Activated naive CD8-positive, alpha-beta T cell treated with anti-CD3 and anti-CD28 coated beads, Interleukin-2, amount 50 U/mL, for 24 hours (primary cell): ENCODE measurements around the gene GAR1.
"Not testable (repeated sequence)": the region's sequence is repeated elsewhere in the genome, so short reads cannot be mapped to it uniquely, and the experiment has no call there.

Source experiments
- ATAC-seq: fragments of 150-1000 bp; cut with Tn5 transposase; one replicate; pipeline ENCODE4 v1.10.0; 2021
- DNase-seq: peaks from one replicate; pipeline ENCODE4 v3.0.0; 2021
- H3K27ac Mint-ChIP-seq: one replicate; pipeline ENCODE4 v1.8.0; 2021; ENCODE audit warnings: mild to moderate bottlenecking, mixed read lengths
- H3K27me3 Mint-ChIP-seq: one replicate; pipeline ENCODE4 v1.8.0; 2021; ENCODE audit warnings: mixed read lengths
- H3K36me3 Mint-ChIP-seq: one replicate; pipeline ENCODE4 v1.8.0; 2021; ENCODE audit warnings: low read depth, mixed read lengths
- H3K4me1 Mint-ChIP-seq: one replicate; pipeline ENCODE4 v1.8.0; 2021; ENCODE audit warnings: mixed read lengths
- H3K4me3 Mint-ChIP-seq: one replicate; pipeline ENCODE4 v1.8.0; 2021; ENCODE audit warnings: mild to moderate bottlenecking, moderate library complexity, mixed read lengths
- H3K9me3 Mint-ChIP-seq: one replicate; pipeline ENCODE4 v1.8.0; 2021; ENCODE audit warnings: mixed read lengths

The GAR1 gene

GRCh38 chr4:109818268-109818667, 2.7 kb downstream of the GAR1 start:
- ATAC-seq (no peak), DNase-seq (no peak)
- Mint-ChIP-seq H3K4me3 (peak overlapping the region; percentile 22), H3K9me3 (no peaks in the 10 kb centered on the region), H3K27me3 (no peaks in the 10 kb centered on the region), H3K4me1 (peaks cover 65% of the 10 kb centered on the region), H3K27ac (peak overlapping the region; percentile 32), H3K36me3 (peaks cover 58% of the 10 kb centered on the region)

DNA sequence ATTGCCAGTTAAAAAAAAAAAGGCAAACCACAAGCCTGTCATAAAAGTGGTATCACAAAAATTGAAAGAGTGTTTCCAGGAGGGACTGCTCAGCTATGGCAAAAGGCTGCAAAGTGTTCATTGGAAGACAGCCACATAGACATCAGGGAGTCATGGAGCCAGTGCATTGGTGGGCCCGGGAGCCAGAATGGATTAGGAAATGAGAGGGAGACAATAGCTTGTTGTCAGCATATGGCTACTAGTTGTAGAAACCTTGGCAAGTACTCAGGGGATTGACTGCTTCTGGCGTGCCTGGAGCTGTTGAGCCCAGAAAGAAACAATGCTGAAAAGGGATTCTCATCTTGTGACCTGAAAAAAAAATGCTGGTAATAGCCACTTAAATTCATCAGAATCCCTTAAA, 5.0 kb downstream of the GAR1 start:
- ATAC-seq = peak; percentile 20
- Mint-ChIP-seq H3K9me3 (no peaks in the 10 kb centered on the region), H3K27me3 (no peaks in the 10 kb centered on the region), H3K4me1 (peaks cover 61% of the 10 kb centered on the region), H3K4me3 (peak overlapping the region; percentile 58), H3K27ac (peak overlapping the region; percentile 86), H3K36me3 (peaks cover 69% of the 10 kb centered on the region)
- no peak for DNase-seq

DNA sequence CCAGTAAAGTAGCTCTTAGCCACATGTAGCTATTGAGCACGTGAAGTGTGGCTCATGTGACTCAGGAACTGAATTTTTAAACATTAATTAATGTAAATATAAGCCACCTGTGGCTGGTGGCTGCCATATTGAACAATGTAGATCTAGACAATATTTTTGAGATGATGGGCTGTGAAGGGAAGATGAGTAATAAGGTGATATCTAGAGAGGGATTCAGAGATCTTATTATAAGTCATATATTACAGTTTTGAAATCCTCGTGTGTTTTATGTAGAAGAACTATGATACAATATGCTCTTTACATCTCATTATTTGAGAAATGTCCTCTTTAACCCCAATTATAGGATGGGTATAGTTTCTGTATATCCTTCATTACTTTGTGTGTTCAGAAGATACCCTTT, 5.6 kb downstream of the GAR1 start:
- no peaks in the 10 kb centered on the region for H3K9me3 Mint-ChIP-seq
- peak overlapping the region; percentile 58 for H3K4me3 Mint-ChIP-seq
- no peak for DNase-seq
- ATAC-seq = no peak
- peaks cover 60% of the 10 kb centered on the region for H3K4me1 Mint-ChIP-seq
- H3K36me3 Mint-ChIP-seq = peaks cover 64% of the 10 kb centered on the region
- H3K27me3 Mint-ChIP-seq = no peaks in the 10 kb centered on the region
- H3K27ac Mint-ChIP-seq = peak overlapping the region; percentile 86

DNA sequence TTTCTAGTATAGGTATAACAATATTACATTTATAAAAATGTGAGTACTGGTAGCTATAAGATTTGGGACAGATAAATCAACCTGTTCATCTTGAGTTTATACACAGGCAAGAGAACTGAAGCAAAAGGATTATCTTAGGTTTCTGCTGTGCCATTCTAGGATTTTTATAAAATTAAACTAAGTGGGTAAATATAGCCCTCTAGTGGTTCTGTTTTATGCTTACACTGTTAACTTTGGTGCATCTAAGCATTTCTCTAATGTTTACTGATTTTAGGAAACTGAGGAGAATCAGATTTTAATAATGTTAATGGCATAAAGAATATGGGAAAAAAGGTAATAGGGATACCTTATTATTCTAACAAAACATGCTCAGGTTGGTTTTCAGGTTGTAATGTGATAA, 11.2 kb downstream of the GAR1 start:
- ATAC-seq (peak; percentile 49), DNase-seq (no peak)
- Mint-ChIP-seq H3K27me3 (no peaks in the 10 kb centered on the region), H3K4me1 (peaks cover 6% of the 10 kb centered on the region), H3K36me3 (peaks cover 23% of the 10 kb centered on the region), H3K27ac (no peak overlapping the region), H3K4me3 (no peak overlapping the region), H3K9me3 (no peaks in the 10 kb centered on the region)

- ATAC-seq = no peak
- H3K36me3 Mint-ChIP-seq = peaks cover 19% of the 10 kb centered on the region
- peaks cover 3% of the 10 kb centered on the region for H3K4me1 Mint-ChIP-seq
These were observed 12.1 kb downstream of the GAR1 start, which contains the start of gene RRH for GRCh38 chr4:109827672-109828071. RRH (plus strand) TSS chr4:109827972; CDS start chr4:109828028, 56 bp downstream.

GRCh38 chr4:109833756-109834155, 18.2 kb downstream of the GAR1 start:
- H3K27ac Mint-ChIP-seq = no peak overlapping the region
- DNase-seq = no peak
- peaks cover 6% of the 10 kb centered on the region for H3K36me3 Mint-ChIP-seq

More at GRCh38 chr4:109827672-109828071, 12.1 kb downstream of the GAR1 start, which contains the start of gene RRH:
- no peak for DNase-seq
- Mint-ChIP-seq H3K27ac (no peak within 1 kb of the TSS), H3K9me3 (no peaks in the 10 kb centered on the region), H3K4me3 (no peak within 1 kb of the TSS), H3K27me3 (no peaks in the 10 kb centered on the region)

DNA sequence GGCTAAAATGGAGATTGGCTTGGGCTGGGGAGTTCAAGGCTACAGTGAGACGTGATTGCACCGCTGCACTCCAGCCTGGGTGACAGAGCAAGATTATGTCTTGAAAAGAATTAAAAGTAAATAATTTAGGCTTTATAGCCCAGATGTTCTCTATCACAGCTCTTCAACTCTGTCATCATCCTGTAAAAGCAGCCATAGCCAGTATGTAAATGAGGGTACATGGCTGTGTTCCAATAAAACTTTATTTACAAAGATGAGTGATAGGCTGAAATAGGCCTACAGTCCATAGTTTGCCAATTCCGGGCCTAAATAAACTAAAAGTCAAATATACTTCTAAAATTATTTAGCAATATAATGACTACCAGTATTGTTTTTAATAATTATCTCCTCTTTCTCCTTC, 21.4 kb downstream of the GAR1 start:
- no peak for DNase-seq
- Mint-ChIP-seq H3K27ac (no peak overlapping the region), H3K9me3 (no peaks in the 10 kb centered on the region), H3K4me1 (no peaks in the 10 kb centered on the region), H3K4me3 (no peak overlapping the region), H3K36me3 (peaks cover 6% of the 10 kb centered on the region), H3K27me3 (no peaks in the 10 kb centered on the region)
- ATAC-seq = no peak

More at GRCh38 chr4:109833756-109834155, 18.2 kb downstream of the GAR1 start:
- no peak for ATAC-seq
- Mint-ChIP-seq H3K4me3 (no peak overlapping the region), H3K27me3 (no peaks in the 10 kb centered on the region), H3K4me1 (no peaks in the 10 kb centered on the region), H3K9me3 (no peaks in the 10 kb centered on the region)

DNA sequence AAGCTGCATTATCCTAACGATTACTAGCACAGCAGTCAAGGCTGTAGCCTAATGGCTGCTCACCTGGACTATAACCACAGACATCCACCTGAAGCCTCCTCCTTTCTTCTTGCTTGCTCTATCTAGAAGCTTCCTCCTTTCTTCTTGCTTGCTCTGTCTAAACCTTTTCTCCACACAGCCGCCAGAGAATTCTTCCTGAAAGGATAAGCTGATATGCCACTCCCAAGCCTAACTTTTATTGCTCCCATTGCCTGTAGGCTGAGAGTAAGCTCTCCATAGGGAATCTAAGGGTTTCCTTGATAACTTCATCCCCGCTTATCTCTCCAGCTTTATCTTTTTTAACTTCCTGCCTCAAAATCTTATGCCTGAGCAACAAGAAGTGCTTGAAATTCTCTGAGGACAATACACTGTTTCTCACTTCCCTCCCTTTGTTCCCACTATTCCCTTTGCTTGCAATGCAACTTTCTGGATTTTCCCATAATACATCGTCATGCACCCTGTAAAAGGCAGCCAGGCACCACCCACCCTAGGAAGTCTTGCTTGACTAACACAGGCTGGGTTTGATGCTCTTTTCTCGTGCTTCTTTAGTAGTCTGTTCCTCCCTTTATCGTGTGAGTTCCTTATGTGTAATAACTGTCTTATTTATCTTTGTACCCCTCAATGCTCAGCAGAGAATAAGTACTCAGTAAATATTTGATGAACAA, 31.0 kb downstream of the GAR1 start:
- Mint-ChIP-seq H3K36me3 (no peaks in the 10 kb centered on the region), H3K4me3 (no peak overlapping the region), H3K27me3 (no peaks in the 10 kb centered on the region), H3K9me3 (no peaks in the 10 kb centered on the region), H3K4me1 (no peaks in the 10 kb centered on the region), H3K27ac (no peak overlapping the region)
- ATAC-seq (no peak), DNase-seq (no peak)

DNA sequence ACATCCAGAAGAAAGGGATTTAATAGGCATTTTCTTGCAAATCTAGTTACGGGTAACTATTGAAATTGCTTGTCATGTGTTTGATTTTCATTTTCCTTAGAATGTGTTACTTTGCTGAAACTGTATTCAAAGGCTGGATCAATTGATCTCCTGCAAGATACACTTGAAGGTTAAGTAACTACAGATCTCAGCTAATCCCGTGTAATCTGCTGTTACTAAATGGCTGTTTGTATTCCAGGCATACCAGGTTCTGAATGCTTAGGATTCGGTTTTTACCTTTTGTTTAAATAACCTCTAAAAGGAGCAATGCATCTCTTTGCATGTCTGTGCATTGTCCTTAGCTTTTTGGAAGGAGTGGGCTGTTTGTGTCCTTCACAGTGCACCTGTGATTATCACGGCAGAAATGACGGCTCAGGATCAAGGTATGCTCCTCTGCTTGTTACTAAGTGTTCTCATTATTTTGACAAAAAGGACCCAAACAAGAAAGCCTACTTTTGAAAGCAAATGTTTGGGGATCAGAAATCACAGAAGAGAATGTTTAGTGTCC, 32.4 kb downstream of the GAR1 start, which contains the start of gene LRIT3:
Gene LRIT3, plus strand, starts transcription at position 212 of the 547 bp plus-strand sequence. Its CDS starts 95 bp downstream, at position 307.
- H3K4me1 Mint-ChIP-seq = no peaks in the 10 kb centered on the region
- H3K36me3 Mint-ChIP-seq = no peaks in the 10 kb centered on the region
- H3K9me3 Mint-ChIP-seq = no peaks in the 10 kb centered on the region
- no peaks in the 10 kb centered on the region for H3K27me3 Mint-ChIP-seq
- no peak within 1 kb of the TSS for H3K27ac Mint-ChIP-seq
- H3K4me3 Mint-ChIP-seq = no peak within 1 kb of the TSS
- DNase-seq = no peak
- ATAC-seq = no peak

DNA sequence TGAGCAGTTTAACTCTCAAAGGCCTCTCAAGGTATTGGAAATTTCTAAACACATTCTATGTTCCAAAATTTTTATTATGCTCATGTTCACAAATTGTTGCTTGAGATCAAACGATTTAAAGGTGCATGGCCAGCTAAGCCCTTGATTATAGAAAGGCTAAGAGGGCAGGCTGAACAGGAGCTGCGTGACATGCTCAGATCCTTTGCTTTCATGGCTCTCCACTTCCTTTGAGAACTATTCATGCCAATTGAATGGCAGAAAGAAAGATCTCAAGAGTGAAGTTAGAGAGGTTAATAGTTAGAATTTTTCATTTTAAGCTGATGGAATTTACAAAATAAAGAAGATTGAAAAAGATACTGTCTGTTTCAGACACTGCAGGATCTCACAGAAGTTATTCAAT, 32.9 kb downstream of the GAR1 start:
- H3K27ac Mint-ChIP-seq = no peak overlapping the region
- DNase-seq (no peak), ATAC-seq (no peak)
- no peak overlapping the region for H3K4me3 Mint-ChIP-seq
- no peaks in the 10 kb centered on the region for H3K27me3 Mint-ChIP-seq
- no peaks in the 10 kb centered on the region for H3K36me3 Mint-ChIP-seq
- H3K9me3 Mint-ChIP-seq = no peaks in the 10 kb centered on the region
- no peaks in the 10 kb centered on the region for H3K4me1 Mint-ChIP-seq

DNA sequence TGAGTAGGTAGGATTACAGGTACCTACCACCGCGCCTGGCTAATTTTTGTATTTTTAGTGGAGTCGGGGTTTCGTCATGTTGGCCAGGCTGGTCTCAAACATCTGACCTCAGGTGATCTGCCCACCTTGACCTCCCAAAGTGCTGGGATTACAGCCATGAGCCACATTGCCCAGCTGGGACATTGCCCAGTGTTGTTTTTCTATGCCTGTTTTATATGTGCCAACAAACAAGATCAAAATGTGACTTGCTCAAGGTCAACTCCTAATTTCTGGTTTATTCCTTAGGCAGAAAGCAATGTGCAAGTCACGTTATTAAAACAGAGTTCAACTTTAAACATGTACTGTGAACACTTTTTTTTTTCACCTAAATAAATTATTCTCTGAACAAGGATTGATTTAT, 35.0 kb downstream of the GAR1 start:
- Mint-ChIP-seq H3K4me1 (no peaks in the 10 kb centered on the region), H3K4me3 (no peak overlapping the region), H3K27me3 (no peaks in the 10 kb centered on the region)

DNA sequence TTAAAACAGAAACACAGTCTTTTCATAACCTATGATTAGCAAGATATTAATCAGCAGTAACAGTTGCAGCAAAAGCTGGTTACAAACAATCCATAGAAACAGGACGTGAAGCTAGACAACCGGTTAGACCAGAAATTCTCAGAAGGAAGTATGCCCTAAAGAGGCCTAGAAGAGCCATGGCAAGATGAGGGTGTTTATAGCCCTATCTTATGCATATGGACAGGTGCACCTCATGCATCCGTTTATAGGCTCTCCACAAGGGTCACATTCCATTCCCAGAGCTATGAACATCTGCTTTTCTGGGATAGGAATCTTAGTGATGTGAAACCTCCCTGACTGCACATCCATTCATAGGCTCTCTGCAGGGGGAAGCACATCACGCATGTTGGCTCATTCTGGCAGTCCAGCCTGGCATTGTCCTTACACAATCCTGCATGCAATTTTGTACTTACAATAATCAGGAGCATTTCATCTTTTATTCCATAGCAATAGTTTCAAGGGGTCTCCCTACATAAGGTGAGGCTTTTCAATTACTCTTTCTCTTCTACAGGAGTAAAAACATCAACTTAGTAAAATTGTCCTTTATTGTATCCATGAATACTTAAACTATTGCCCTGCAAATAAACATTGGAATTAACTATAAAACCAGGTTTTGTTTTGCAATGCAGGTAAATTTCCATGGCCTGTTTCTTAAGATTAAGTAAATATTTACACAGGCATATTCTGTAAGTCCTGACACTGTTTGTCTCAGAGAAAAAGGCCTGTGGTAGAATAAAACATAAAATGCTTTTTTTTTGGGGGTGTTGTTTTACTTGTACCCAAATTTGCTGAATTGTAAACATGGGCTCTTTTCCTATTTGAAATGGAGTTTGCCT, 44.1 kb downstream of the GAR1 start:
- peaks cover 16% of the 10 kb centered on the region for H3K9me3 Mint-ChIP-seq
- not testable (repeated sequence) for DNase-seq, H3K36me3 Mint-ChIP-seq, H3K4me3 Mint-ChIP-seq, ATAC-seq, H3K27ac Mint-ChIP-seq, H3K4me1 Mint-ChIP-seq, H3K27me3 Mint-ChIP-seq

More for the DNA sequence above, 35.0 kb downstream of the GAR1 start:
- no peaks in the 10 kb centered on the region for H3K9me3 Mint-ChIP-seq
- DNase-seq = no peak
- no peak overlapping the region for H3K27ac Mint-ChIP-seq
- no peak for ATAC-seq
- no peaks in the 10 kb centered on the region for H3K36me3 Mint-ChIP-seq

GRCh38 chr4:109861271-109861670, 45.7 kb downstream of the GAR1 start:
- ATAC-seq (no peak), DNase-seq (no peak)
- Mint-ChIP-seq H3K27me3 (no peaks in the 10 kb centered on the region), H3K27ac (no peak overlapping the region), H3K9me3 (peaks cover 13% of the 10 kb centered on the region), H3K4me3 (no peak overlapping the region), H3K4me1 (no peaks in the 10 kb centered on the region), H3K36me3 (peaks cover 8% of the 10 kb centered on the region)

- H3K36me3 Mint-ChIP-seq = peaks cover 5% of the 10 kb centered on the region
- no peak overlapping the region for H3K4me3 Mint-ChIP-seq
- no peaks in the 10 kb centered on the region for H3K27me3 Mint-ChIP-seq
- peaks cover 11% of the 10 kb centered on the region for H3K9me3 Mint-ChIP-seq
- no peaks in the 10 kb centered on the region for H3K4me1 Mint-ChIP-seq
- no peak overlapping the region for H3K27ac Mint-ChIP-seq
- DNase-seq (no peak), ATAC-seq (no peak)
These were observed 46.5 kb downstream of the GAR1 start for GRCh38 chr4:109861916-109862511.
